Adrenal gland (tissue), 12 donors: ENCODE data around the gene COL20A1. TPM values are rescaled to one million over a fixed set of nuclear protein-coding genes. Genes with fewer than 3 reads are reported as not detected.
A peak's percentile ranks its signal among the peaks of the same experiment; 100 is the strongest.

Source experiments
- DNase-seq, 7 donors: peaks; one replicate each; pipeline ENCODE4 v3.0.0-alpha.2; 2019 to 2020
- H3K27ac ChIP-seq, 5 donors: fragments of 200-600 bp; sonication (generic) in 4 of 5; 1 replicate in 3 of 5; 2 replicates in 2 of 5; pipeline versions ENCODE4 v1.5.1 to v1.8.0; 2016 to 2020; ENCODE audit warnings: mild to moderate bottlenecking in 1 of 5
- H3K27me3 ChIP-seq: fragments of 200-600 bp; 2 replicates; pipeline ENCODE4 v1.8.0; 2021
- H3K36me3 ChIP-seq, 2 donors: fragments of 200-600 bp; replicated peaks in 1 of 2; 1 replicate in 1 of 2; 2 replicates in 1 of 2; pipeline versions ENCODE4 v1.5.1 to v1.8.0; 2018 to 2022
- H3K4me1 ChIP-seq, 2 donors: fragments of 200-600 bp; replicated peaks in 1 of 2; 1 replicate in 1 of 2; 2 replicates in 1 of 2; pipeline versions ENCODE4 v1.5.1 to v1.8.0; 2018 to 2021
- H3K4me3 ChIP-seq, 4 donors: fragments of 200-600 bp; sonication (generic) in 3 of 4; one replicate each; pipeline ENCODE4 v1.5.1; 2016 to 2018
- H3K9me3 ChIP-seq, 3 donors: fragments of 200-600 bp; sonication (generic) in 1 of 3; replicated peaks in 1 of 3; 1 replicate in 2 of 3; 2 replicates in 1 of 3; pipeline versions ENCODE4 v1.5.1 to v1.8.0; 2016 to 2021
- CTCF ChIP-seq, 6 experiments: fragments of 450-650 bp in 4 of 6; fragments of 200-600 bp in 2 of 6; sonication (generic) in 1 of 6; IDR thresholded peaks; 1 replicate in 5 of 6; 2 replicates in 1 of 6; pipeline versions ENCODE4 v1.5.1 to v1.8.0; 2016 to 2021; ENCODE audit warnings: antibody characterized with exemption in 6 of 6, mild to moderate bottlenecking in 2 of 6, moderate library complexity in 1 of 6
- POLR2A ChIP-seq, 2 donors: fragments of 450-650 bp; IDR thresholded peaks; one replicate each; pipeline ENCODE4 v1.6.1; 2017; ENCODE audit warnings: antibody characterized with exemption in 2 of 2, mild to moderate bottlenecking in 2 of 2, moderate library complexity in 1 of 2
- WGBS, 4 donors: extraction: QIAGEN DNeasy Blood & Tissue Kit in 2 of 4; methylation state at CpG; one replicate each; pipeline versions ENCODE4 v1.1.5 to v1.1.7; 2013 to 2017; 5-methylcytosine and 5-hydroxymethylcytosine counted together
- intact Hi-C, 2 donors: fragments of 100-400 bp; cut with DNase I; formaldehyde crosslinking; loops; one replicate each; pipeline versions ENCODE4 v1.14.1 to v1.15.0; 2022 to 2023
- polyA plus RNA-seq, 3 donors: library from polyadenylated mRNA; stranded (reverse); fragments of 200-250 nt in 2 of 3; fragments of 350-450 nt in 1 of 3; fragmentation: Illumina TruSeq in 1 of 3; extraction: RNeasy Lipid Tissue Mini Kit (QIAGEN cat#74804) in 1 of 3; gene quantifications; one replicate each; pipeline ENCODE4 v1.2.3, GENCODE V29; 2013 to 2014
- total RNA-seq, 9 donors: library from RNA; depleted of rRNA in 4 of 9; stranded (reverse); fragments of >200 nt in 4 of 9; fragments of 120-200 nt in 1 of 9; fragmentation: NEBNext Ultra II Directional in 1 of 9; extraction: Animal tissue kit (Norgen Biotek cat#: 25700) in 1 of 9; gene quantifications; one replicate each; pipeline versions ENCODE4 v1.1.0 to v1.2.4, GENCODE V29; 2013 to 2023
- donor health status: healthy with polysubstance abuse.
- donor health status: Bipolar disorder and iron deficiency.
- donor health status: DM: yes; HTN: yes; CAD: no.
- donor health status: DM: no; HTN: no; CAD: no.
- donor health status: DM: no; HTN: no; CAD: no.
- donor health status: DM: yes; HTN: yes; CAD: no.

The COL20A1 gene
- total and polyA plus RNA-seq, 12 donors = 0.09 to 0.97 (median 0.26) TPM; not detected in 6

DNA sequence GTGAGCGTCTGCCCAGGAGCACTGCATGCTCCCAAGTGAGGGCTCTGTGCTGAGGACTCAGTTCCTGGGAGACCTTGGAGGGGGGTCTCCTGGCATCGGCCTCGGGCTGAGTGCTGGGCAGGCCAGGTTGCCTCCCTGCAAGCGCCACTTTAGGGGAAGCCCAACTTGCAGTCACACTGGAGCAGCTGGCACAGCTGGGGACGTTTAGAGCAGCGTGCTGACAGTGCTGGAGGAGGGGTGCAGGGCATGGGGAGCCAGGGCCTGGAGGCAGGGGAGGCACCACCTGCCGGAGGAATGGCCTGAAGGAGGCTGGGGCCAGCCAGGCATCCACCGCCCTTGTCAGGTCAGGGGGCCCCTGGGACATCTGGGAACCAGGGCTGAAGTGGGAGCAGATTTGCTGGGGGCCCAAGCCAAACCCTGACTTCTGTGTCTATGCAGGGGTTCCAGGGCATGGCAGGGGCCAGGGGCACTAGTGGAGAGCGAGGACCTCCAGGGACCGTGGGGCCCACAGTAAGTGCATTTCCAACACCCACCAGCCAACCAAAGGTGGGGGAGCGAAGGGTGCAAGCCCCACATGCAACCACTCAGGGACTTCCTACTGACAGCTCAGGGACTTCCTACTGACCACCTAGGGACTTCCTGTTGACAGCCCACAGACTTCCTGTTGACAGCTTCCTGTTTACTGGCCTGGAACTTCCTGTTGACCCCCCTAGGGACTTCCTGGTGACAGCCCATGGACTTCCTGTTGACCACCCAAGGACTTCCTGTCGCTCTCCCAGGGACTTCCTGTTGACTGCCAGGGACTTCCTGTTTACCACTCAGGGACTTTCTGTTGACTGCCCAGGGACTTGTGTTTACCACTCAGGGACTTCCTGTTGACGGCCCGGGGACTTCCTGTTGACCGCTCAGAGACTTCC is 33.6 kb downstream of the COL20A1 start:
- Histone ChIP-seq H3K36me3 (no peaks in the 10 kb centered on the region), H3K27me3 (peaks cover 3% of the 10 kb centered on the region), H3K9me3 (no peaks in the 10 kb centered on the region), H3K4me3 (no peak overlapping the region), H3K4me1 (no peaks in the 10 kb centered on the region), H3K27ac (peak overlapping the region in 1 of 5 donors; percentile 55)
- DNase-seq = no peak
- intact Hi-C loops = no loop called here
- 77 to 88% (median 81%) methylated on average over 7 to 15 of the region's 15 CpGs for WGBS, 4 donors
- no peak for TF ChIP-seq POLR2A (IDR thresholded peaks at IDR 0.05)

DNA sequence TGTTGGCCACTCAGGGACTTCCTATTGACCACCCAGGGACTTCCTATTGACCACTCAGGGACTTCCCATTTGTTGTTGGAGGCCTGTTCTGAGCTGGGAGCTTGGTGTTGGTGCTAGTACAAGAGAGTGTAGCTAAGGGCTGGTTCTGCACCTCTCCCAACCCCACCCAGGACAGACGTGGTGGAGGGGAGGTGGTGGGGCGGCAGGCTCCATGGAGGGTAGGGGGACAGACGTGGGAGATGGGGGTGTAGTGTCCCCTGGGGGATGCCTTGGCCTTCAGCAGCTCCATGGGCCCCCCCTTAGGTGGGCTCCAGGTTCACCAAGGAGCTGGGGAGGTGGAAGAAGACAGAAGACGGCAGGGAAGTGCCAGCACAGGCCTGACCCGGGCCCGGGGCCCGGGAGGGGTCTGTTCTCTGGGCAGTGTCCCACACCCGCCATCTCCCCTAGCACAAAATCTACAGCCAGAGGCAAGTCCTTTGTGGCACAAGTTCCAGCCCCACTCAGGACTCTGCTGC is 34.3 kb downstream of the COL20A1 start:
- no peaks in the 10 kb centered on the region for H3K4me1 ChIP-seq
- DNase-seq = no peak
- no peak overlapping the region for H3K4me3 ChIP-seq
- peaks cover 3% of the 10 kb centered on the region for H3K27me3 ChIP-seq
- H3K27ac ChIP-seq = no peak overlapping the region
- intact Hi-C loops = no loop called here
- TF ChIP-seq CTCF (IDR thresholded peaks at IDR 0.05) (no peak), POLR2A (IDR thresholded peaks at IDR 0.05) (no peak)
- H3K36me3 ChIP-seq = no peaks in the 10 kb centered on the region
- WGBS, 4 donors = 81 to 88% (median 85%) methylated on average over 5 to 8 of the region's 8 CpGs
- H3K9me3 ChIP-seq = no peaks in the 10 kb centered on the region

GRCh38 chr20:63328026-63328700 is 35.2 kb downstream of the COL20A1 start:
- TF ChIP-seq POLR2A (IDR thresholded peaks at IDR 0.05) = no peak
- no peak for TF ChIP-seq CTCF (IDR thresholded peaks at IDR 0.05)
- no peak overlapping the region for H3K4me3 ChIP-seq
- peaks cover 3% of the 10 kb centered on the region for H3K27me3 ChIP-seq
- intact Hi-C loops = no loop called here
- 86 to 93% (median 88%) methylated on average over 10 to 20 of the region's 20 CpGs for WGBS, 4 donors
- no peak for DNase-seq
- H3K36me3 ChIP-seq = no peaks in the 10 kb centered on the region
- no peaks in the 10 kb centered on the region for H3K9me3 ChIP-seq
- H3K4me1 ChIP-seq = no peaks in the 10 kb centered on the region
- H3K27ac ChIP-seq = no peak overlapping the region

DNA sequence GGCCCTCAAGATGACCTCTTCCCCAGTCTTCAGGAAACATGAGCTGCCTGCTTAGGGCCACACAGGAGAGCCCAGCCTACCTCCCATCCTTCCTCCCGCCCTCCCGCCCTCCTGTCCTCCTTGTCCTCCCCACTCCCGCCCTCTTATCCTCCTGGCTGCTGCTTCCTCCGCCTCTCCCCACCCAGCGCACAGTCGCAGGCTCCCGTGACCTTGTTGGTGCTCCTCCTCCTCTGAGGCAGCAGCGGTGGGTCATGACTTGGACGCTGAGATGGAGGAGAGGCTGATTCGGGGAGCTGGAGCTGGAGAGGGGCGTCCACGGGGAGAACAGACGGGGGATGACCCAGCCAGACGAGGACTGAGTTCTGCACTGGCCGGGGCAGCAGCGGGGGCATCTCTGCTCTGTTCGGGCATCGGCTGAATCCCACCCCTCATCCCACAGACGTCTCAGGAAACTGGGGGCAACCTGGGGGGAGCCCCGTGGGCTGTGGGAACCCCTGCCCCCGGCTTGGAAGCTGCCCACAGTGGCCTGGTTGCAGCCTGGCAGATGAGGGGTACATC is 35.8 kb downstream of the COL20A1 start:
- Histone ChIP-seq H3K27me3 (peaks cover 3% of the 10 kb centered on the region), H3K36me3 (no peaks in the 10 kb centered on the region), H3K9me3 (no peaks in the 10 kb centered on the region), H3K4me1 (no peaks in the 10 kb centered on the region), H3K4me3 (no peak overlapping the region), H3K27ac (no peak overlapping the region)
- no peak for TF ChIP-seq POLR2A (IDR thresholded peaks at IDR 0.05)
- TF ChIP-seq CTCF (IDR thresholded peaks at IDR 0.05) = no peak
- intact Hi-C loops = no loop called here
- WGBS, 4 donors = 37 to 64% (median 44%) methylated on average over 14 to 21 of the region's 21 CpGs
- DNase-seq = peak in 3 of 7 donors; percentile 39 to 41 (median 40)
